Pancreas (tissue), 10 donors: Measurements from ENCODE around the gene C11orf21. TPM values are rescaled to one million over a fixed set of nuclear protein-coding genes. Genes with fewer than 3 reads are reported as not detected.

ENCODE experiments used
- ATAC-seq, 4 donors: fragments of 200-7000 bp; cut with Tn5 transposase; one replicate each; pipeline versions ENCODE4 v1.8.0 to v1.9.1; 2020; ENCODE audit warnings: mild to moderate bottlenecking in 4 of 4, moderate library complexity in 4 of 4
- DNase-seq, 6 donors: peaks; one replicate each; pipeline ENCODE4 v3.0.0-alpha.2; 2020
- FAIRE-seq: peaks from 2 replicates; lab custom pipeline; 2012; peaks lifted over from hg19 to GRCh38; lab: Jason Lieb, UNC
- H3K27ac ChIP-seq, 4 donors: fragments of 200-600 bp; sonication (generic); 1 replicate in 3 of 4; 2 replicates in 1 of 4; pipeline versions ENCODE4 v1.5.0 to v1.8.0; 2020
- H3K27me3 ChIP-seq, 4 donors: fragments of 200-600 bp; one replicate each; pipeline ENCODE4 v1.8.0; 2021
- H3K36me3 ChIP-seq, 3 donors: fragments of 200-600 bp; sonication (generic) in 1 of 3; one replicate each; pipeline versions ENCODE4 v1.5.0 to v1.8.0; 2020 to 2021
- H3K4me1 ChIP-seq, 3 donors: fragments of 200-600 bp; one replicate each; pipeline ENCODE4 v1.8.0; 2021
- H3K4me3 ChIP-seq, 4 donors: fragments of 200-600 bp; sonication (generic) in 2 of 4; one replicate each; pipeline versions ENCODE4 v1.5.0 to v1.8.0; 2020 to 2021
- H3K9me3 ChIP-seq, 4 donors: fragments of 200-600 bp; one replicate each; pipeline ENCODE4 v1.8.0; 2021
- WGBS, 2 donors: extraction: QIAGEN DNeasy Blood & Tissue Kit; methylation state at CpG; one replicate each; pipeline ENCODE4 v1.1.7; 2013; 5-methylcytosine and 5-hydroxymethylcytosine counted together
- intact Hi-C, 3 donors: fragments of 100-400 bp; cut with DNase I; formaldehyde crosslinking; loops; one replicate each; pipeline versions ENCODE4 v1.11.1 to v1.14.2; 2022
- polyA plus RNA-seq, 2 donors: library from polyadenylated mRNA; stranded (reverse); fragments of 200-250 nt; gene quantifications; one replicate each; pipeline ENCODE4 v1.2.3, GENCODE V29; 2013
- total RNA-seq, 6 donors: library from RNA; stranded (reverse); fragmentation: NEBNext Ultra II Directional in 4 of 6; extraction: Animal tissue kit (Norgen Biotek cat#: 25700) in 4 of 6; gene quantifications; one replicate each; pipeline versions ENCODE4 v1.2.1 to v1.2.4, GENCODE V29; 2021 to 2023
- TF ChIP-seq, protein P1 (sequence below), 4 donors: fragments of 200-600 bp; sonication (generic) in 3 of 4; IDR thresholded peaks; one replicate each; pipeline versions ENCODE4 v1.5.0 to v1.8.0; 2021; ENCODE audit warnings: antibody characterized with exemption in 4 of 4
- donor health status: healthy with polysubstance abuse.
- donor health status: DM: no; HTN: no; CAD: no; lungs with moderate emphysema.
- donor health status: DM: no; HTN: no; CAD: no.
- donor health status: control.
- donor health status: control.
- donor health status: Bipolar disorder and iron deficiency.
- donor health status: DM: yes; HTN: yes; CAD: no.
- donor health status: DM: no; HTN: no; CAD: no.
- donor health status: DM: no; HTN: no; CAD: no.
- donor health status: DM: yes; HTN: yes; CAD: no.

The C11orf21 gene
- total and polyA plus RNA-seq, 8 donors, result 0.04 to 0.80 (median 0.22) TPM

DNA sequence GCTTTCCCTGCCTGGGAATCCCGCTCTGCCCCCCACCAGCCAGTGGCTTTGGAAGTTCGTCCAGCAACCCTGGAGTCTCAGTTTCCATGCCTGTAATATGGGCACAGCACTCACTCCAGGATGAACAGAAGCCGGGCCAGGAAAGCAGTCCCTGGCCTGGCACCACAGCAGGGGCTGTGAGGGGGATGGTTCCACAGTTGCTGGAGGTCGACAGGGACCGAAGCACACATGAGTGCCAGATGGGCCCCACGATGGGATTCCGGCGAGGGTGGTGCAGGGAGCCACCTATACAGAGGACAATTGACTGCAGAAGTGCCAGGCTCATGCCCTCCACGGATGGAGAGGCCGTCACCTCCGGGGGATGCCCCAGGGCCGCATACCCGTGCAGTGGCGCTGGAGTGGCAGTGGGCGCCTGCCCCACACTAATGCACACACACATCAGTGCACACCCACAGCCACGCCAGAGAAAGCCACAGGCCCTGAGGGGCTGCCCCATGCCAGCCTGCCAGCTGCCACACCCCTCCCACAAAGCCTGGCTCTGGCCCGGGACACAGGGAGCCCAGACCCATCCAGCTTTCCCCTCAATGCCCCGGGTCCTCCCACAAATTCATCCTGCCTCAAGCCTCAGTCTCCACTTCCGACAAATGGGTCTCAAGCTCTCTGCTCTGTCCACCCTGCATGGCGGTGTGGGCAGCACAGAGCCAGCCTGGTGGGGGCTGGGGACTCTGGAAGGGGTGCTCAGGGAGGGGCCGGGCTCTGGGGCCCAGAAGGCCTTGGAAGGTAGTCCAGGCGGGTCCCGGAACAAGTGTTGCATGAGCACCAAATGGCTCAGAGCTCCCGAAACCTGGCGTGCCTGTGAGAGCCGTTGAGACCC lies 41.0 kb downstream of the C11orf21 start:
- Histone ChIP-seq H3K9me3 (no peaks in the 10 kb centered on the region), H3K4me3 (no peak overlapping the region), H3K27ac (no peak overlapping the region), H3K27me3 (no peaks in the 10 kb centered on the region), H3K4me1 (no peaks in the 10 kb centered on the region), H3K36me3 (no peaks in the 10 kb centered on the region)
- ATAC-seq (no peak), FAIRE-seq (no peak), DNase-seq (peak in 1 of 6 donors; percentile 51)
- intact Hi-C loops, result no loop called here
- 77 to 80% methylated on average over 26 of the region's 26 CpGs for WGBS, 2 donors
- TF ChIP-seq, protein P1, sequence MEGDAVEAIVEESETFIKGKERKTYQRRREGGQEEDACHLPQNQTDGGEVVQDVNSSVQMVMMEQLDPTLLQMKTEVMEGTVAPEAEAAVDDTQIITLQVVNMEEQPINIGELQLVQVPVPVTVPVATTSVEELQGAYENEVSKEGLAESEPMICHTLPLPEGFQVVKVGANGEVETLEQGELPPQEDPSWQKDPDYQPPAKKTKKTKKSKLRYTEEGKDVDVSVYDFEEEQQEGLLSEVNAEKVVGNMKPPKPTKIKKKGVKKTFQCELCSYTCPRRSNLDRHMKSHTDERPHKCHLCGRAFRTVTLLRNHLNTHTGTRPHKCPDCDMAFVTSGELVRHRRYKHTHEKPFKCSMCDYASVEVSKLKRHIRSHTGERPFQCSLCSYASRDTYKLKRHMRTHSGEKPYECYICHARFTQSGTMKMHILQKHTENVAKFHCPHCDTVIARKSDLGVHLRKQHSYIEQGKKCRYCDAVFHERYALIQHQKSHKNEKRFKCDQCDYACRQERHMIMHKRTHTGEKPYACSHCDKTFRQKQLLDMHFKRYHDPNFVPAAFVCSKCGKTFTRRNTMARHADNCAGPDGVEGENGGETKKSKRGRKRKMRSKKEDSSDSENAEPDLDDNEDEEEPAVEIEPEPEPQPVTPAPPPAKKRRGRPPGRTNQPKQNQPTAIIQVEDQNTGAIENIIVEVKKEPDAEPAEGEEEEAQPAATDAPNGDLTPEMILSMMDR (IDR thresholded peaks at IDR 0.05), result no peak

DNA sequence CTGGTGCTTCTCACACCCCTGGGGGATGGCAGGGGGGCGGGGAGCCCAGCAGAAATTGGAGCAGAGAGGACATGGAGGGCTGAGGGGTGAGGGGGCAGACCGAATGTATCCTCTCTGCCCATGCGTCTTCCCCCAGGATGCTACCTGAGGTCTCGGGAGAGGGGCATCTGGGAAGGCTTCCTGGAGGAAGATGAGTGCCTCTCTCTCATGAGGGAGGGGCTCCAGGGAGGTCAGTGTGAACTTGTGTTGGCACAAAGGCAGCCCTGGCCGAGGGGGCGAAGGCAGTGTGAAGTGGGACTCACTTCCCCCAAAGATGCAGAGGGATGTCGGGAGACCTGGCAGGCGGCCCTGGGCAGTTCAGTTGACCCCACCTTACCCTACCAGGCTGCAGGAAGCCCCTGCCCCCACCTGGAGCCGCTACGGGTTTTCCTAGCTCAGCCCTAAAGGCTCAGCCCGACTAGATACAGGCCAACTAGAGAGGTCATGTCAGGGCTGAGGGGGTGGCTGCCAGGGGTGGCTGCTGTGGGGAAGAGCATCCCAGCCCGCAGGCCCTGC lies 41.7 kb downstream of the C11orf21 start:
- FAIRE-seq, result no peak
- Histone ChIP-seq H3K9me3 (no peaks in the 10 kb centered on the region), H3K27ac (no peak overlapping the region), H3K4me1 (no peaks in the 10 kb centered on the region), H3K27me3 (no peaks in the 10 kb centered on the region), H3K36me3 (no peaks in the 10 kb centered on the region), H3K4me3 (no peak overlapping the region)
- DNase-seq, result no peak
- TF ChIP-seq, protein P1 (IDR thresholded peaks at IDR 0.05), result no peak
- 56 to 73% methylated on average over 12 of the region's 12 CpGs for WGBS, 2 donors
- intact Hi-C loops, result no loop called here
- no peak for ATAC-seq

DNA sequence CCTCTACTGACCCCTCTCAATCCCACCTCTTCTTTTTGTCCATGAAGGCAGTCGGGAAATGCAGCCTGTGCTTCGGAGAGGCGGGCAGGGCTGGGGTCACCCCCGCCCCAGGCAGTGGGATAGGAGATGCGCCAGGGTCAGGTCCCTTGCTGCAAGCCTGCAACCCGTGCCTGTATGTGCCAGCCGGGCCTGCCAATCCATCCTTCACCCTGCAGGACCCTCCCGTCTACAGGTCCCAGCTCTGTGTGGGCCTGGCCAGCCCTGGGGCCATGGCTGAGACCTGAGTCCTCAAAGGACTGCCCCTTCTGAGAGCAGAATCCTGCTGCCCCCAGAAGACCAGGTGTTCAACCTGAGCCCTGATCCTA lies 42.3 kb downstream of the C11orf21 start:
- FAIRE-seq, result no peak
- H3K36me3 ChIP-seq, result no peaks in the 10 kb centered on the region
- H3K4me1 ChIP-seq, result no peaks in the 10 kb centered on the region
- ATAC-seq, result no peak
- TF ChIP-seq, protein P1 (IDR thresholded peaks at IDR 0.05), result no peak
- H3K9me3 ChIP-seq, result no peaks in the 10 kb centered on the region
- no peak overlapping the region for H3K4me3 ChIP-seq
- H3K27ac ChIP-seq, result no peak overlapping the region
- intact Hi-C loops, result no loop called here
- no peaks in the 10 kb centered on the region for H3K27me3 ChIP-seq
- peak in 1 of 6 donors; percentile 52 for DNase-seq
- 70 to 79% methylated on average over 8 of the region's 8 CpGs for WGBS, 2 donors

DNA sequence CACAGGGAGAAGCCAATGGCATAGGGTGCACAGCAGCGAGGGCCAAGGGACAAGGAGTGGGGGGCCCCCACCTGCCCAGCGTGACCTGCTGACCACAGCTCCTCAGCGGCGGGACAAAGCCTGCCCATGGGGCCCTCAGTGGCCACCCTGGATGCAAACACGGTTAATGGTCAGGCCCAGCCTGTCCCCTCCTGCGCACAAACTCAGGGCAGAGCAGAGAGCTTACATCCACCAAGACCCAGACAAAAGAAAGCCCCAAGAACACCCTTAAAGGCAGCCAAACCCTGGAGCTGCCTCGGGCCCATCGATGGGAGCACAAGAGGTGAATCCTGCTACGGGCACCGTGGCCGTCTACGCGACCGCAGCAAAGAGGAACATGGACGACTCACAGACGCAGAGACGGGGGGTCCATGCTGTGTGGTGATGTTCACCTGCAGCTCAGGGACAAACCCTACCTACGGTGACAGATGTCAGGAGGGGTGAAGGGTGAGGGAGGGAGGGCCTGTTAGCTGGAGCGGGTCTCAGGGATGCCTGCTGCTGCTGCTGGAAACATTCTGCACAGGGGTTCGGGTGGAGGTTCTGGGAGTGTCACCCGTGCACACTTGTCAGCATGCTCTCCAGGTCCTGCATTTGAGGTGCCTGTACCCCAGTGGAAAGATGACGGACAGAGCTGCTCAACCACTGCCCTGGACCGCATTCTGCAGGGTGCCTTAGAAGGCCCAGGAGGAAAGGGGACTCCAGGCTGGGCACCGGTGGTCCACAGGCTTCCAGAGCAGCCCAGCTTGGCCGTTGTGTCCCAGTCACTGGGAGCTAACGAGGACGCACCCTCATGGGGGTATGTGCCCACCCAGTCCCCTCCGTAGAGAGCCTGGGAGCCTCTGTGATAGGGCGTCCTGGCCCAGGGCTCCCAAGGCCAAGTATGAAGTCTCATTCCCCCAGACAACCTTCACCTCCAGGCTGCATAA lies 42.9 kb downstream of the C11orf21 start:
- ATAC-seq (no peak), DNase-seq (peak in 1 of 6 donors; percentile 45), FAIRE-seq (no peak)
- no peak overlapping the region for H3K4me3 ChIP-seq
- no peaks in the 10 kb centered on the region for H3K27me3 ChIP-seq
- intact Hi-C loops, result no loop called here
- 75 to 87% methylated on average over 29 of the region's 29 CpGs for WGBS, 2 donors
- no peaks in the 10 kb centered on the region for H3K9me3 ChIP-seq
- no peaks in the 10 kb centered on the region for H3K36me3 ChIP-seq
- no peaks in the 10 kb centered on the region for H3K4me1 ChIP-seq
- TF ChIP-seq, protein P1 (IDR thresholded peaks at IDR 0.05), result no peak
- H3K27ac ChIP-seq, result no peak overlapping the region
